Lung (tissue), 13 donors: ENCODE measurements around the gene C11orf97. TPM values are rescaled to one million over a fixed set of nuclear protein-coding genes. Genes with fewer than 3 reads are reported as not detected.

Experiments used
- ATAC-seq: fragments of 200-7000 bp; cut with Tn5 transposase; one replicate; pipeline ENCODE4 v1.9.1; 2020; ENCODE audit warnings: moderate number of reproducible peaks; ENCODE audit not compliant: insufficient read depth, low FRiP score
- DNase-seq, 3 donors: peaks; one replicate each; pipeline ENCODE4 v3.0.0-alpha.2; 2013 to 2017
- H3K27ac ChIP-seq, 2 donors: one replicate each; pipeline ENCODE4 v1.5.1; 2013; ENCODE audit warnings: mild to moderate bottlenecking in 2 of 2, moderate library complexity in 2 of 2, control low read depth in 1 of 2, inconsistent platforms in 1 of 2, low read depth in 1 of 2, low read length in 1 of 2
- H3K27me3 ChIP-seq, 3 donors: one replicate each; pipeline ENCODE4 v1.5.1; 2013; ENCODE audit warnings: low read length in 2 of 3; ENCODE audit not compliant: control insufficient read depth in 3 of 3, insufficient read depth in 3 of 3
- H3K36me3 ChIP-seq, 4 donors: one replicate each; pipeline ENCODE4 v1.5.1; 2013; ENCODE audit warnings: low read length in 4 of 4, mild to moderate bottlenecking in 1 of 4, moderate library complexity in 1 of 4; ENCODE audit not compliant: control insufficient read depth in 4 of 4, insufficient read depth in 4 of 4
- H3K4me1 ChIP-seq, 5 donors: one replicate each; pipeline ENCODE4 v1.5.1; 2013; ENCODE audit warnings: low read length in 5 of 5, mild to moderate bottlenecking in 2 of 5, moderate library complexity in 1 of 5; ENCODE audit not compliant: control insufficient read depth in 5 of 5, insufficient read depth in 5 of 5
- H3K4me3 ChIP-seq: one replicate; pipeline ENCODE4 v1.5.1; 2013; ENCODE audit warnings: mild to moderate bottlenecking, control low read depth, moderate library complexity
- H3K9ac ChIP-seq, 2 donors: one replicate each; pipeline ENCODE4 v1.5.1; 2013; ENCODE audit warnings: low read length in 2 of 2, control low read depth in 1 of 2; ENCODE audit not compliant: insufficient read depth in 1 of 2
- H3K9me3 ChIP-seq, 4 donors: one replicate each; pipeline ENCODE4 v1.5.1; 2013; ENCODE audit warnings: low read length in 3 of 4, mild to moderate bottlenecking in 1 of 4, moderate library complexity in 1 of 4; ENCODE audit not compliant: control insufficient read depth in 4 of 4, insufficient read depth in 3 of 4
- CTCF ChIP-seq: IDR thresholded peaks from 2 replicates; pipeline ENCODE4 v1.5.1; 2012; ENCODE audit warnings: mild to moderate bottlenecking; ENCODE audit errors: control extremely low read depth, extremely low read depth
- WGBS, 2 donors: extraction: QIAGEN DNeasy Blood & Tissue Kit; methylation state at CpG; one replicate each; pipeline ENCODE4 v1.1.7; 2013; 5-methylcytosine and 5-hydroxymethylcytosine counted together
- polyA plus RNA-seq, 2 donors: library from polyadenylated mRNA; stranded (reverse); fragments of 200-250 nt; gene quantifications; one replicate each; pipeline ENCODE4 v1.2.1, GENCODE V29; 2013
- small RNA-seq: library from RNA; depleted of rRNA; stranded (forward); fragments of <200 nt; gene quantifications from one replicate; pipeline ENCODE3, GENCODE V24; 2014; ENCODE audit warnings: low replicate concordance
- total RNA-seq, 2 donors: library from RNA; depleted of rRNA in 1 of 2; stranded (reverse); fragments of >200 nt in 1 of 2; gene quantifications; one replicate each; pipeline ENCODE4 v1.2.1, GENCODE V29; 2014 to 2021
- donor health status: control.
- donor health status: control.
- donor health status: Bipolar disorder and iron deficiency.
- donor health status: healthy.
- donor health status: DM: yes; HTN: yes; CAD: no.

The C11orf97 gene
- total and polyA plus RNA-seq, 4 donors = 4.1 to 14.7 (median 6.9) TPM

- H3K4me3 ChIP-seq = no peak overlapping the region
- 57 to 82% methylated on average over 5 of the region's 5 CpGs for WGBS, 2 donors
- TF ChIP-seq CTCF = no peak
- H3K9me3 ChIP-seq = no peaks in the 10 kb centered on the region
- H3K36me3 ChIP-seq = no peaks in the 10 kb centered on the region
- DNase-seq (no peak), ATAC-seq (no peak)
- H3K4me1 ChIP-seq = peaks cover 0 to 8% (median 0%) of the 10 kb centered on the region in 5 donors
- H3K9ac ChIP-seq = no peak overlapping the region
- no peak overlapping the region for H3K27ac ChIP-seq
- no peaks in the 10 kb centered on the region for H3K27me3 ChIP-seq
Measured at GRCh38 chr11:94576306-94576705, 64.0 kb downstream of the C11orf97 start.

- no peaks in the 10 kb centered on the region for H3K36me3 ChIP-seq
- no peak overlapping the region for H3K27ac ChIP-seq
- TF ChIP-seq CTCF = no peak
- WGBS, 2 donors = 49 to 69% methylated on average over 3 of the region's 3 CpGs
- no peak overlapping the region for H3K9ac ChIP-seq
- no peak for DNase-seq
- no peaks in the 10 kb centered on the region for H3K9me3 ChIP-seq
- no peaks in the 10 kb centered on the region for H3K27me3 ChIP-seq
- no peak overlapping the region for H3K4me3 ChIP-seq
- H3K4me1 ChIP-seq = peaks cover 0 to 8% (median 0%) of the 10 kb centered on the region in 5 donors
- no peak for ATAC-seq
Measured at GRCh38 chr11:94577841-94578240, 65.6 kb downstream of the C11orf97 start.

Small RNA genes lying within 50 kb of the gene (small RNA-seq; reads per million reads assigned to genes)
- 0.17 reads per million for gene MIR548L

Other genes with a start within 250 kb of the C11orf97 start
- gene IZUMO1R, start 207.9 kb upstream of the C11orf97 start, total RNA-seq = not detected
- gene IZUMO1R, start 207.9 kb upstream of the C11orf97 start, polyA plus RNA-seq = not detected
- under 1 TPM in 1 of 2 donors, not detected in 1; 0.06 TPM for gene GPR83, start 111.0 kb upstream of the C11orf97 start, total RNA-seq
- gene GPR83, start 111.0 kb upstream of the C11orf97 start, polyA plus RNA-seq = under 1 TPM; 0.02 to 0.10 TPM
- gene MRE11, start 18.6 kb upstream of the C11orf97 start, total RNA-seq = 10 to 100 TPM; 16.1 to 67.8 TPM
- gene MRE11, start 18.6 kb upstream of the C11orf97 start, polyA plus RNA-seq = 1 to 10 TPM; 4.3 to 5.6 TPM
- gene ANKRD49, start 18.5 kb upstream of the C11orf97 start, total RNA-seq = 10 to 100 TPM; 10.4 to 22.6 TPM
- 10 to 100 TPM; 13.0 to 18.1 TPM for gene ANKRD49, start 18.5 kb upstream of the C11orf97 start, polyA plus RNA-seq
- 1 to 10 TPM; 7.5 to 9.7 TPM for gene FUT4, start 31.5 kb downstream of the C11orf97 start, total RNA-seq
- gene FUT4, start 31.5 kb downstream of the C11orf97 start, polyA plus RNA-seq = 1 to 10 TPM; 1.0 to 6.9 TPM
- gene PIWIL4, start 54.9 kb downstream of the C11orf97 start, total RNA-seq = 1 to 10 TPM; 1.8 to 5.8 TPM
- gene PIWIL4, start 54.9 kb downstream of the C11orf97 start, polyA plus RNA-seq = 1 to 10 TPM; 2.4 to 3.7 TPM